ENCODE measurements around the gene EIF4E3. TPM values are rescaled to one million over a fixed set of nuclear protein-coding genes. Genes with fewer than 3 reads are reported as not detected.

Gene EIF4E3
- total and polyA plus RNA-seq, 10 of the 15 experiments (the other 5 are each of a cell fraction or from before 2014, with no cell fraction given): 0.05 to 0.38 (median 0.16) TPM; not detected in 1

DNA sequence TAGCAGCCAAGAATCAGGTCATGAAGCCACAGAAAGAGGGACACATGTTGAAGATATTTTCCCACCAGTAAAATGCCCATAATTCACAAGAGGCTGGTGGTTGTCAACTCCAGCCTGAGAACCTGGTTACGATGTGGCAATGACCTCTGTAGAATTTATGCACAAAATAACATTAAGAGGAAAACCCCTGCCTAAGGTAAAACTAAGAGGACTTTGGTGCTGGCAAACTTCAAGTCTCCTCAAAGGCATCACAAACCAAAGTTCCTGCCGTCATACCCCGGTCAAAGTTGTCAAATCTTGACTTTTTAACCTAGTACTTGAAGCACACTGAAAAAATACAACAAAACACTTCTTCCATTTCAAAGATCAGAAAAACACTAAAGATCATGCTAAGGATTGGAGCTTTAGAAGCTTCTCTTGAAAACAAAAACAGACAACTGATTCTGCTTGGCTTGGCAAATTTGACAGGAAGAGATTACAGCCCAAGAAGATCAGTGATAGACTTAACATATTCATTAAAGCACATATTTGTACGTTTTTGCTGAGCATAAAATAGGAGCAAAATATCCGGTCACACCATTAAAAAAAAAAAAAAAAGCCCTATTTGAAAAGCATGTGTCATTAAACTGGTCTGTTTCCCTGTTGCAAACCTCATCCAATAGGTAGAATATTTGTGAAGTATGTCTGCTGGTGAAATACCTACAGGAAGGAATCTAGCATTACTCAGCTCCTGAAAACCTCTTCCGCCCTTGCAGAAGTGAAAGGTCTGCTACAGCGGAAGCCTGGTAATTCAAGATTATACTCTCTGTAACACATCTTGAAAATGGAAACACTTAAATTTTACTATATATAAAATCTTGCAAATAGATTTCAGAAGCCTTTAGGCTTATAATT, 22.8 kb downstream of the EIF4E3 start:
- peaks cover 0 to 6% of the 10 kb centered on the region in 2 experiments; a peak in 1 of 4 replicates for H3K27me3 ChIP-seq (replicated peaks in 1 of 2; ENCODE audit: control insufficient read depth in 2 of 2, insufficient read depth in 2 of 2, low read length in 1 of 2)
- in situ Hi-C loops (cut with MboI): no loop called here
- no peaks in the 10 kb centered on the region for H3K9me3 ChIP-seq (replicated peaks; ENCODE audit: control insufficient read depth, insufficient read depth, low read length)
- H2AFZ ChIP-seq (ENCODE audit: control insufficient read depth, low read depth, low read length): no peak overlapping the region
- DNase-seq (ENCODE audit: low read depth, low spot score) (no peak), ATAC-seq (no peak), FAIRE-seq (no peak)
- no peak overlapping the region for H3K4me3 ChIP-seq
- BruUV-seq (replicated peaks): no TSS peak
- H3K27ac ChIP-seq (ENCODE audit: control insufficient read depth, insufficient read depth): no peak overlapping the region
- 41% methylated on average over 6 of the region's 7 CpGs for WGBS (ENCODE audit: insufficient coverage, insufficient replicate concordance, low lambda C conversion rate, missing lambda C conversion rate)
- SMC1A ChIA-PET (ENCODE audit: uncharacterized antibody, unreplicated experiment): interaction anchor here (0.6 to 1.2 kb wide), 3 partner anchors 9 to 831 kb away, joined by 3 to 5 read pairs (median 4); no protein-coding TSS in a partner anchor
- H3K36me3 ChIP-seq (ENCODE audit: control insufficient read depth in 2 of 2, insufficient read depth in 2 of 2, low read length in 1 of 2): no peaks in the 10 kb centered on the region
- CTCF ChIA-PET: interaction anchor here (1.0 to 1.2 kb wide), 3 partner anchors 9 to 28 kb away, joined by 3 read pairs; no protein-coding TSS in a partner anchor
- no peak overlapping the region for H3K4me2 ChIP-seq (ENCODE audit: control insufficient read depth, insufficient read depth)
- H3K4me1 ChIP-seq (ENCODE audit: control insufficient read depth, insufficient read depth, low read length): no peaks in the 10 kb centered on the region
- RAD21 ChIA-PET (ENCODE audit: unreplicated experiment): no interaction called here
- intact Hi-C loops (cut with micrococcal nuclease; ENCODE audit: unreplicated experiment): no loop called here
- H3K79me2 ChIP-seq (ENCODE audit: control insufficient read depth, insufficient read depth, low read length): no peaks in the 10 kb centered on the region
- H4K20me1 ChIP-seq (ENCODE audit: control insufficient read depth, insufficient read depth): no peaks in the 10 kb centered on the region
- TF ChIP-seq, protein P1, sequence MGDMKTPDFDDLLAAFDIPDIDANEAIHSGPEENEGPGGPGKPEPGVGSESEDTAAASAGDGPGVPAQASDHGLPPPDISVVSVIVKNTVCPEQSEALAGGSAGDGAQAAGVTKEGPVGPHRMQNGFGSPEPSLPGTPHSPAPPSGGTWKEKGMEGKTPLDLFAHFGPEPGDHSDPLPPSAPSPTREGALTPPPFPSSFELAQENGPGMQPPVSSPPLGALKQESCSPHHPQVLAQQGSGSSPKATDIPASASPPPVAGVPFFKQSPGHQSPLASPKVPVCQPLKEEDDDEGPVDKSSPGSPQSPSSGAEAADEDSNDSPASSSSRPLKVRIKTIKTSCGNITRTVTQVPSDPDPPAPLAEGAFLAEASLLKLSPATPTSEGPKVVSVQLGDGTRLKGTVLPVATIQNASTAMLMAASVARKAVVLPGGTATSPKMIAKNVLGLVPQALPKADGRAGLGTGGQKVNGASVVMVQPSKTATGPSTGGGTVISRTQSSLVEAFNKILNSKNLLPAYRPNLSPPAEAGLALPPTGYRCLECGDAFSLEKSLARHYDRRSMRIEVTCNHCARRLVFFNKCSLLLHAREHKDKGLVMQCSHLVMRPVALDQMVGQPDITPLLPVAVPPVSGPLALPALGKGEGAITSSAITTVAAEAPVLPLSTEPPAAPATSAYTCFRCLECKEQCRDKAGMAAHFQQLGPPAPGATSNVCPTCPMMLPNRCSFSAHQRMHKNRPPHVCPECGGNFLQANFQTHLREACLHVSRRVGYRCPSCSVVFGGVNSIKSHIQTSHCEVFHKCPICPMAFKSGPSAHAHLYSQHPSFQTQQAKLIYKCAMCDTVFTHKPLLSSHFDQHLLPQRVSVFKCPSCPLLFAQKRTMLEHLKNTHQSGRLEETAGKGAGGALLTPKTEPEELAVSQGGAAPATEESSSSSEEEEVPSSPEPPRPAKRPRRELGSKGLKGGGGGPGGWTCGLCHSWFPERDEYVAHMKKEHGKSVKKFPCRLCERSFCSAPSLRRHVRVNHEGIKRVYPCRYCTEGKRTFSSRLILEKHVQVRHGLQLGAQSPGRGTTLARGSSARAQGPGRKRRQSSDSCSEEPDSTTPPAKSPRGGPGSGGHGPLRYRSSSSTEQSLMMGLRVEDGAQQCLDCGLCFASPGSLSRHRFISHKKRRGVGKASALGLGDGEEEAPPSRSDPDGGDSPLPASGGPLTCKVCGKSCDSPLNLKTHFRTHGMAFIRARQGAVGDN (IDR thresholded peaks at IDR 0.05): no peak
- TF ChIP-seq YY1 (IDR thresholded peaks at IDR 0.05; ENCODE audit: low read depth, low read length) (no peak), YBX1 (IDR thresholded peaks at IDR 0.05) (no peak), SPI1 (IDR thresholded peaks at IDR 0.05; ENCODE audit: borderline replicate concordance, insufficient read depth, low read depth, low read length) (no peak), ZNF384 (IDR thresholded peaks at IDR 0.05; ENCODE audit: borderline replicate concordance, low read depth, low read length) (no peak), ASH2L (IDR thresholded peaks at IDR 0.05; ENCODE audit: borderline replicate concordance, low read depth) (no peak), HDAC6 (IDR thresholded peaks at IDR 0.05; ENCODE audit: unreplicated experiment) (no peak), CHD2 (IDR thresholded peaks at IDR 0.05; ENCODE audit: borderline replicate concordance, low read depth, low read length) (no peak), NR2C1 (IDR thresholded peaks at IDR 0.05) (no peak), ZNF24 (IDR thresholded peaks at IDR 0.05) (no peak), PAX8 (IDR thresholded peaks at IDR 0.05) (no peak), ZBED1 (IDR thresholded peaks at IDR 0.05; ENCODE audit: borderline replicate concordance) (no peak), ZNF622 (IDR thresholded peaks at IDR 0.05) (no peak)
- TF ChIP-seq, protein P2, sequence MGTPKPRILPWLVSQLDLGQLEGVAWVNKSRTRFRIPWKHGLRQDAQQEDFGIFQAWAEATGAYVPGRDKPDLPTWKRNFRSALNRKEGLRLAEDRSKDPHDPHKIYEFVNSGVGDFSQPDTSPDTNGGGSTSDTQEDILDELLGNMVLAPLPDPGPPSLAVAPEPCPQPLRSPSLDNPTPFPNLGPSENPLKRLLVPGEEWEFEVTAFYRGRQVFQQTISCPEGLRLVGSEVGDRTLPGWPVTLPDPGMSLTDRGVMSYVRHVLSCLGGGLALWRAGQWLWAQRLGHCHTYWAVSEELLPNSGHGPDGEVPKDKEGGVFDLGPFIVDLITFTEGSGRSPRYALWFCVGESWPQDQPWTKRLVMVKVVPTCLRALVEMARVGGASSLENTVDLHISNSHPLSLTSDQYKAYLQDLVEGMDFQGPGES (IDR thresholded peaks at IDR 0.05): no peak
- no peak overlapping the region for H3K9ac ChIP-seq (ENCODE audit: control insufficient read depth, insufficient read depth, low read length)
- POLR2A ChIA-PET: interaction anchor here (0.6 kb wide), 1 partner anchor 1284 kb away, joined by 3 read pairs; no protein-coding TSS in a partner anchor

All from GM12878 (cell line).